ENCODE measurements around the gene LEF1.

GRCh38 chr4:108180513-108180912 lies 11.8 kb upstream of the LEF1 start:
- no peak for TF ChIP-seq NANOG (IDR thresholded peaks at IDR 0.05; ENCODE audit: insufficient read depth, low read depth, low read length, poor library complexity, severe bottlenecking)
- no peak for TF ChIP-seq CEBPB (IDR thresholded peaks at IDR 0.05; ENCODE audit: low read depth, low read length)
- TF ChIP-seq CBX5 (IDR thresholded peaks at IDR 0.05; ENCODE audit: low read depth, low read length) = no peak
- TF ChIP-seq, protein P1, sequence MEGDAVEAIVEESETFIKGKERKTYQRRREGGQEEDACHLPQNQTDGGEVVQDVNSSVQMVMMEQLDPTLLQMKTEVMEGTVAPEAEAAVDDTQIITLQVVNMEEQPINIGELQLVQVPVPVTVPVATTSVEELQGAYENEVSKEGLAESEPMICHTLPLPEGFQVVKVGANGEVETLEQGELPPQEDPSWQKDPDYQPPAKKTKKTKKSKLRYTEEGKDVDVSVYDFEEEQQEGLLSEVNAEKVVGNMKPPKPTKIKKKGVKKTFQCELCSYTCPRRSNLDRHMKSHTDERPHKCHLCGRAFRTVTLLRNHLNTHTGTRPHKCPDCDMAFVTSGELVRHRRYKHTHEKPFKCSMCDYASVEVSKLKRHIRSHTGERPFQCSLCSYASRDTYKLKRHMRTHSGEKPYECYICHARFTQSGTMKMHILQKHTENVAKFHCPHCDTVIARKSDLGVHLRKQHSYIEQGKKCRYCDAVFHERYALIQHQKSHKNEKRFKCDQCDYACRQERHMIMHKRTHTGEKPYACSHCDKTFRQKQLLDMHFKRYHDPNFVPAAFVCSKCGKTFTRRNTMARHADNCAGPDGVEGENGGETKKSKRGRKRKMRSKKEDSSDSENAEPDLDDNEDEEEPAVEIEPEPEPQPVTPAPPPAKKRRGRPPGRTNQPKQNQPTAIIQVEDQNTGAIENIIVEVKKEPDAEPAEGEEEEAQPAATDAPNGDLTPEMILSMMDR (IDR thresholded peaks at IDR 0.05; ENCODE audit: control extremely low read depth in 1 of 3, insufficient read depth in 1 of 3, low read depth in 1 of 3, low read length in 3 of 3) = no peak
- TF ChIP-seq SP1 (IDR thresholded peaks at IDR 0.05; ENCODE audit: low read depth, low read length) = no peak
- TF ChIP-seq HDAC2 (IDR thresholded peaks at IDR 0.05; ENCODE audit: borderline replicate concordance in 1 of 2, low read depth in 2 of 2, low read length in 2 of 2) = no peak
- TF ChIP-seq RFX5 (IDR thresholded peaks at IDR 0.05; ENCODE audit: borderline replicate concordance, low read depth, low read length) = no peak
- no peak for TF ChIP-seq EZH2 (IDR thresholded peaks at IDR 0.05; ENCODE audit: low read depth, low read length, severe bottlenecking)
- TF ChIP-seq CREB1 (IDR thresholded peaks at IDR 0.05) = no peak
- TF ChIP-seq JUND (IDR thresholded peaks at IDR 0.05; ENCODE audit: low read length) = no peak
- no peak for TF ChIP-seq POLR2AphosphoS5 (IDR thresholded peaks at IDR 0.05; ENCODE audit: low read depth, low read length)

Measured in H1 (cell line).